ENCODE results near the gene NTHL1. TPM values are rescaled to one million over a fixed set of nuclear protein-coding genes. Genes with fewer than 3 reads are reported as not detected.

The NTHL1 gene
- total and polyA plus RNA-seq, 2 of the 4 experiments (the other 2 are of a cell fraction), result 22.8 to 28.0 TPM

DNA sequence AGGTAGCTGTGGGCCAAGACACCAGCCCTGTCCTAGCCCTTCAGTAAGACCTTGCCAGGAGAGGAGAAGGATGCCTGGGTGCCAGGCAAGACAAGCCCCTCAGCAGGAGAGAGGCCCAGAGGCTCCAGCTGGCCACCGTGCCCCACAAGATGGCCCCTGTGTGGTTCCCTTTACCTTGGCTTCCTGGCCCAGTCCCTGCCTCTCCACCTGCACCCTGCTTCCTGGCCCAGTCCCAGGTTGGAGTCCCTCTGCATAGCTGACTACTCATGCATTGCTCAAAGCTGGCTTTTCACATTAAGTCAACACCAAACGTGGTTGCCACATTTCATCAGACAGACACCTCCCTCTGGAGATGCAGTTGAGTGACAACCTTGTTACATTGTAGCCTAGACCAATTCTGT is 53.9 kb downstream of the NTHL1 start:
- peaks cover 31% of the 10 kb centered on the region for H3K9me1 ChIP-seq (ENCODE audit: insufficient read depth, low read length)
- peaks cover 11% of the 10 kb centered on the region for H3K36me3 ChIP-seq (ENCODE audit: control insufficient read depth, insufficient read depth, low read length)
- no peak overlapping the region for H3K27ac ChIP-seq (ENCODE audit: insufficient read depth, low read length)
- H4K20me1 ChIP-seq (ENCODE audit: insufficient read depth, low read length), result peaks cover 12% of the 10 kb centered on the region
- H3K79me1 ChIP-seq (ENCODE audit: low read depth in 1 of 2, low read length in 2 of 2), result peaks cover 0 to 18% of the 10 kb centered on the region in 2 experiments; a peak in 3 of 4 replicates
- no peak overlapping the region for H2BK5ac ChIP-seq (ENCODE audit: low read depth, low read length, poor library complexity, severe bottlenecking)
- no peak overlapping the region for H3K18ac ChIP-seq (ENCODE audit: low read depth, low read length)
- dilution Hi-C loops (cut with HindIII; ENCODE audit: low sequenced_read_pairs, unreplicated experiment) (no loop called here), in situ Hi-C loops (cut with MboI; ENCODE audit: low sequenced_read_pairs) (no loop called here), intact Hi-C loops (cut with micrococcal nuclease) (no loop called here)
- H3K23ac ChIP-seq (ENCODE audit: low read depth, low read length), result no peak overlapping the region
- no peak overlapping the region for H3K56ac ChIP-seq (ENCODE audit: extremely low read depth, insufficient read depth, low read length)
- ATAC-seq (ENCODE audit: low read depth), result no peak
- H2AFZ ChIP-seq (replicated peaks; ENCODE audit: low read length, poor library complexity), result peak overlapping the region; percentile 67
- H3K4me3 ChIP-seq (ENCODE audit: insufficient read depth, low read depth, low read length), result no peak overlapping the region
- H2BK15ac ChIP-seq (ENCODE audit: low read depth, low read length), result no peak overlapping the region
- no peak overlapping the region for H3K9ac ChIP-seq (ENCODE audit: low read depth, low read length)
- no peak overlapping the region for H2BK120ac ChIP-seq (ENCODE audit: low read depth, low read length)
- CTCF ChIA-PET, result interaction anchor here (1.3 kb wide), 1 partner anchor 10 kb away, joined by 6 read pairs; no protein-coding TSS in a partner anchor
- no peak overlapping the region for H2AK9ac ChIP-seq (replicated peaks; ENCODE audit: low read depth, low read length, poor library complexity)
- no peak overlapping the region for H4K5ac ChIP-seq (ENCODE audit: low read depth, low read length)
- H3K4me1 ChIP-seq (ENCODE audit: control insufficient read depth, insufficient read depth, low read length), result peaks cover 30% of the 10 kb centered on the region
- H3K9me3 ChIP-seq (ENCODE audit: control insufficient read depth, insufficient read depth, low read length), result peaks cover 2% of the 10 kb centered on the region; the same call in 1 of the 2 replicates
- no peak overlapping the region for H4K8ac ChIP-seq (ENCODE audit: low read depth in 2 of 2, low read length in 2 of 2)
- peaks cover 17% of the 10 kb centered on the region for H3K27me3 ChIP-seq (ENCODE audit: control insufficient read depth, insufficient read depth, low read length)
- BruUV-seq (replicated peaks), result no TSS peak
- TF ChIP-seq, protein P1, sequence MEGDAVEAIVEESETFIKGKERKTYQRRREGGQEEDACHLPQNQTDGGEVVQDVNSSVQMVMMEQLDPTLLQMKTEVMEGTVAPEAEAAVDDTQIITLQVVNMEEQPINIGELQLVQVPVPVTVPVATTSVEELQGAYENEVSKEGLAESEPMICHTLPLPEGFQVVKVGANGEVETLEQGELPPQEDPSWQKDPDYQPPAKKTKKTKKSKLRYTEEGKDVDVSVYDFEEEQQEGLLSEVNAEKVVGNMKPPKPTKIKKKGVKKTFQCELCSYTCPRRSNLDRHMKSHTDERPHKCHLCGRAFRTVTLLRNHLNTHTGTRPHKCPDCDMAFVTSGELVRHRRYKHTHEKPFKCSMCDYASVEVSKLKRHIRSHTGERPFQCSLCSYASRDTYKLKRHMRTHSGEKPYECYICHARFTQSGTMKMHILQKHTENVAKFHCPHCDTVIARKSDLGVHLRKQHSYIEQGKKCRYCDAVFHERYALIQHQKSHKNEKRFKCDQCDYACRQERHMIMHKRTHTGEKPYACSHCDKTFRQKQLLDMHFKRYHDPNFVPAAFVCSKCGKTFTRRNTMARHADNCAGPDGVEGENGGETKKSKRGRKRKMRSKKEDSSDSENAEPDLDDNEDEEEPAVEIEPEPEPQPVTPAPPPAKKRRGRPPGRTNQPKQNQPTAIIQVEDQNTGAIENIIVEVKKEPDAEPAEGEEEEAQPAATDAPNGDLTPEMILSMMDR (conservative IDR thresholded peaks at IDR 0.05; ENCODE audit: low read depth, low read length), result no peak
- TF ChIP-seq CEBPB (IDR thresholded peaks at IDR 0.05; ENCODE audit: low read depth, low read length), result peak; percentile 66; the same call in 1 of the 2 replicates
- no peak for TF ChIP-seq RAD21 (IDR thresholded peaks at IDR 0.05; ENCODE audit: low read length)
- DNase-seq, result peak; percentile 46
- peak overlapping the region; percentile 34 for H3K4ac ChIP-seq (ENCODE audit: low read depth, low read length)
- no peak overlapping the region for H3K4me2 ChIP-seq (ENCODE audit: low read depth, low read length)
- WGBS, 2 experiments (ENCODE audit: extremely low coverage in 2 of 2, insufficient read length in 1 of 2), result no CpG with 5 or more reads among the region's 2 CpGs
- POLR2A ChIA-PET (ENCODE audit: unreplicated experiment), result no interaction called here
- H2AK5ac ChIP-seq (ENCODE audit: low read depth, low read length), result peak overlapping the region; percentile 35
- H2BK20ac ChIP-seq (ENCODE audit: low read depth, low read length), result no peak overlapping the region
- H4K91ac ChIP-seq (ENCODE audit: insufficient read depth, low read depth, low read length), result no peak overlapping the region
- H3K14ac ChIP-seq (replicated peaks; ENCODE audit: low read depth, low read length), result no peak overlapping the region
